GM18505 (cell line): ENCODE data around the gene RNF225.
"Not testable (repeated sequence)": the region's sequence is repeated elsewhere in the genome, so short reads cannot be mapped to it uniquely, and the experiment has no call there.

Source experiments
- ATAC-seq: cut with Tn5 transposase; IDR thresholded peaks from one replicate; pipeline ENCODE4 v1.9.1; 2021; ENCODE audit not compliant: unreplicated experiment
- POLR2A ChIP-seq: IDR thresholded peaks from 4 replicates; pipeline ENCODE4 v1.6.1; 2011; ENCODE audit warnings: borderline replicate concordance; ENCODE audit not compliant: insufficient read depth, insufficient read length; ENCODE audit errors: extremely low read depth

The RNF225 gene

DNA sequence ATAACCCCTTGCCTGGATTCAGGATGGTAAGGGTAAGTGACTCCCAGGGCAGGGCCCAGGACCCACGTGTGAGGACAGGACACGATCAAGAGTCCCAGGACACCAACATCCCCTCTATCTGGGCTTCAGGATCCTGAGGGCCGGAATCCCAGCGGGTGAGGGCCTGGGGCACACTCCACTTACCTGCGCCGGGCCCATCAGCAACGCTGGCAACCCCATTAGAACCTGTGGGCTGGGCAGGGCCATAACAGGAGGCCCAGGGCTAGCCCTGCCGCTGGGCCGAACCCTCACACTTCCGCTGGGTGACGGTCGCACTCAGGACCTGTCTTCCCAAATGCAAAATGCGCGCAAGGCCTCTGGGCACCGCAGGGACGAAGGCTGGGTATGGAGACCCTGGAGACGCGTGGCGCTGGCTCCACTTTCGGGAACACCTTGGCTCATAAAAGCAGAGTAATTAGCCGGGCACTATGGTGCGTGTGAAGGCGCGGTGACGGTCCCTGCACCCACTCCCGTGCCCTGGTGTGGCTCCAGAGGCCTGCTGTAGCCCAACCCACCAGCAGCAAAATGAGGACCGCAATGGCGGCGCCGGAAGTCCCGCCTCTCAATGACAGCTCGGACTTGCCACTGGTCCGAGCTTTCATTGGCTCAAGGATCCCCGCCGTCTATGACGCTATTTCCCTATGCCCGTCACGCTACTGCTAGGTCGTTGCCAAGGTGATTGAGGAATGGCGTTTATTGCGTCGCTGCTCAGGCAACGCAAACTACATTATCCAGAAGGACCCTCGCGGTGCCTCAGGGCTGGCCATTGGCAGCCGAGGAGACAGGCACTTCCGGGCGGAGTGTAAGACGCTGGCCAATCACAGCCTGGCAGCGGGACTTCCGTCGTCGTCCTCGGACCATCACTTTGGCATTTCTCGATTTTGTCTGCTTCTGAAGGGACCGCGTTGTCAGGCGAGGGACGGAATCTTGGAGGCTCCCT, 44.4 kb downstream of the RNF225 start, which contains the start of gene ZNF132:
Gene ZNF132 (minus strand): TSS at position 578 of the 979 bp plus-strand sequence. CDS start 332 bp downstream, at position 246.
- peak; percentile 95 for ATAC-seq
- TF ChIP-seq POLR2A = peak; percentile 71

DNA sequence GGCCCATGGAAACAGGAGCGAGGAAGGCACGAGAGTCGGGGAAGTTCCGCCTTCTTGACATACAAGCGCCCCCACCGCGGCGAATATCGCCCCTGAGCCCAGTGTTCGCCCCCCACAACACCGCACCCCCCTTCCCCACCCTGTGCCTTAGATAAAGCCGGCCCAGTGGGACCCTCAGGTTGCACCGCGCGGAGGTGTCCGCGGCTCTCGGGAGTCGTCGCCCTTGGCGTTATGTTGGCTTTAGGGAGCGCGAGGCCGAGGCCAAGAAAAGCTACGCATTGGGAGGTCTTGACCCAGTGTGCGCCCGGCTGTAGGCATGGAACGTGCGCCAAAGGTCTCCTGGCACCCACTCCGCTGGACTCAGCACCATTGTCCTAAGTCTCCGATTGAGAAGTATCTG, 45.1 kb downstream of the RNF225 start:
- no peak for TF ChIP-seq POLR2A
- no peak for ATAC-seq

DNA sequence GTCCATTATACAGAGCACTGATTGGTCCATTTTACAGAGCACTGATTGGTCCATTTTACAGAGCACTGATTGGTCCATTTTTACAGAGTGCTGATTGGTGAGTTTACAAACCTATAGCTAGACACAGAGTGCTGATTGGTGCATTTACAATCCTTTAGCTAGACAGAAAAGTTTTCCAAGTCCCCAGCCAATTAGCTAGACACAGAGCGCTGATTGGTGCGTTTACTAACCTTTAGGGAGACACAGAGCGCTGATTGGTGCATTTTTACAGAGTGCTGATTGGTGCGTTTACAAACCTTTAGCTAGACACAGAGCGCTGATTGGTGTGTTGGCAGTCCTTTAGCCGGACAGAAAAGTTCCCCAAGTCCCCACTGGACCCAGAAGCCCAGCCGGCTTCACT, 47.5 kb downstream of the RNF225 start:
- ATAC-seq = not testable (repeated sequence)
